GM19238 (cell line): Measurements from ENCODE around the gene GDF10.

Source experiments
- DNase-seq: peaks from one replicate; pipeline ENCODE4 v3.0.0; 2011; ENCODE audit warnings: low spot score; ENCODE audit not compliant: insufficient read length

Gene GDF10, protein sequence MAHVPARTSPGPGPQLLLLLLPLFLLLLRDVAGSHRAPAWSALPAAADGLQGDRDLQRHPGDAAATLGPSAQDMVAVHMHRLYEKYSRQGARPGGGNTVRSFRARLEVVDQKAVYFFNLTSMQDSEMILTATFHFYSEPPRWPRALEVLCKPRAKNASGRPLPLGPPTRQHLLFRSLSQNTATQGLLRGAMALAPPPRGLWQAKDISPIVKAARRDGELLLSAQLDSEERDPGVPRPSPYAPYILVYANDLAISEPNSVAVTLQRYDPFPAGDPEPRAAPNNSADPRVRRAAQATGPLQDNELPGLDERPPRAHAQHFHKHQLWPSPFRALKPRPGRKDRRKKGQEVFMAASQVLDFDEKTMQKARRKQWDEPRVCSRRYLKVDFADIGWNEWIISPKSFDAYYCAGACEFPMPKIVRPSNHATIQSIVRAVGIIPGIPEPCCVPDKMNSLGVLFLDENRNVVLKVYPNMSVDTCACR

GRCh38 chr10:47299611-47300428, at the start of gene GDF10:
TSS of gene GDF10 (plus strand) at chr10:47300197. CDS start at chr10:47300652, 455 bp downstream.
- no peak for DNase-seq

GRCh38 chr10:47252093-47252780, 47.8 kb upstream of the GDF10 start:
- DNase-seq: no peak

DNA sequence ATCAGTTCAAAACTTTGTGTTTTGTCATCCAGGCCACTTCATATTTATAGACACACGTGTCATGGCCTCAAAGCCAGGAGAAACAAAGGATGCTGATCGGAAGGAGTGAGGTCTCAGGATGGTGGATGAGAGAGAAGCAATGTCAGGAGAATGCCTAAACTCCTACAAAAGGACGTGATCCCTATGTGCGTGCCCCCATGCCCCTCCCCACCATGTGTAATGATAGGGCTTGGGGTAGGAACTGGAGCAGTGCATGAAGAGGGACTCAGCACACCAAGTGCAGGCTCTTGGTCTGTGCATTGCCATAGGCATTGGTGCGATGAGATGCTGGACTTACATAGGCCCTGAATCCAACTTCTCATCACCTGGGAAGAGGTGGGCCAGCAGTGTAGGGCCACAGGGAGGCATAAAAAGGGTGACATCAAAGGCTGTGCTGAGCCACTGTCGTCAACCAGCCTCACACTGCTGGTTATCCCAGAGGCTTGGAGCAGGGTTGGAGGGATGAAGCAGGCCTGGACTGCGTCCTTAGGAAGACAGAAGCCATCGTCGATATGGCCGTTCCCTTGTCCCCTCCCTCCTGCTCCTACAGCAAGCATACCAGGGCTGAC, 46.9 kb upstream of the GDF10 start:
- no peak for DNase-seq

- DNase-seq: no peak
These were observed 46.2 kb upstream of the GDF10 start for GRCh38 chr10:47253651-47254375.

DNA sequence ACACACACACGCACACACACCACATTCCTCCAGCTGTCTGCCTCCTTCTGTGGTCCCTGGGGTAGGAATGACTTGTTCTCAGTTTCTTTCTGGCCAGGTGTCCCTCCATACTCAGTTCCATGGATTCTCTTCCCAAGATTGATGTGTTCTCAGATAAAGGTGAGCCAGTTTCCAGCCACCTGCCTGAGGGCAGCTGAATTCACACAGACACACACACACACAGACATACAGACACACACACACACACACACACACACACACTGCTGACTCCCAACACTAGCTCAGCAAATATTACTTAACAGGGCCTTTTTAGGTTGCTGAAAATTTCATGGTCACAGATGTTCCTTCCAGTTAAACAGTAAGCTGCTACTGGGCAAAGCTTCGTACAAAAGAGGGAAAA, 45.4 kb upstream of the GDF10 start:
- DNase-seq: no peak

- no peak for DNase-seq
These were observed 44.8 kb upstream of the GDF10 start for GRCh38 chr10:47255033-47255813.

DNA sequence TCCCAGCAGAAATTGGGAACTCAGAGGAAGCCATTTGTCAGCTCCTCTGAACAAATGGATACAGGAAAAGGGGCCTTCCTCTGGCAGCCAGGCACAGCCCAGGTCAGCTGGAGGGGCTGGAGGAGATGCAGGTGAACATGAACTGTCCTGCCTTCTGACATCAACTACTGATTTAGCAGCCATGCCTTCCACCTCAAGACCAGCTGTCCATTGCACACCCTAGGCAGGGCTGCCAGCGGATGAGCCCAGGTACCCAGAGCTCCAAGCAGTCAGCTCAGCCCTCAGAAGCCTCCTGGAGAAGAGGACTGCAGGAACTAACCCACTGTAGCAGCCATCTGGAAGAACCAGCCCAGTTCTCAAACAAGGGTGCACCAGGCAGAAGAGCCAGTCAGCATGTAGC, 44.1 kb upstream of the GDF10 start:
- no peak for DNase-seq

- DNase-seq: no peak
These were observed 43.2 kb upstream of the GDF10 start for GRCh38 chr10:47256751-47257336.

DNA sequence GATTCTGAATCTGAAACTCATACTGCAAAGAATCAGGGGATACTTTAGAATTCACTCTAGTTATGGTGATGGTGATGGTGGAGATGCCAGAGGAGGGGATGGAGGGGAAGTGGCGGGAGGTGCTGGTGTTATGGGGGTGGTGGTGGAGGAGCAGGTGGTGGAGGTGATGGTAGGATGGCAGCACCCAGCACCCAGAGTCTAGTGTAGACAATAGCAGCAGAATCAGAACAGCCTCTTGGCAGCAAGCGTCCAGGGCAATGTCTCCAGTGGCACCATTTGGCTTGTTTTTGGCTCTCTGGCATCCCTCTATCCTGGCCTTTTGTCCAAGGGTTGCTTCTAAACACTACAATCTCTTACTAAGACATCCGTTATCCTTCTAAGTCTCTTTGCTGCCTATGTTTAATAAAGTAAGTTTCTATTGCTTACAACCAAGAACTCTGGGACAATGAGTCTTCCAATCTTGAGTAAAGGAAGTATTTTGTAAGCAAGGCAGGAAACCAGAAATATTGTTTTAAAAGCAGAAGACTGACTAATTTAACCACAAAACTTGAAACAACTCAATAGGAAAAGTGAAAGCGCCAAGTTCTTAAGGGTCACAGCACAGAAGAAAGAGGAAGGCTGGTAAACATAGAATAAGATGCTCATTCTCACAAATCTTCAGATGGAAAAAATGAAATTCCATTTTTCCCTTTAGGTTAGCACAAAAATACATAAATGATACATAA, 42.4 kb upstream of the GDF10 start:
- no peak for DNase-seq

DNA sequence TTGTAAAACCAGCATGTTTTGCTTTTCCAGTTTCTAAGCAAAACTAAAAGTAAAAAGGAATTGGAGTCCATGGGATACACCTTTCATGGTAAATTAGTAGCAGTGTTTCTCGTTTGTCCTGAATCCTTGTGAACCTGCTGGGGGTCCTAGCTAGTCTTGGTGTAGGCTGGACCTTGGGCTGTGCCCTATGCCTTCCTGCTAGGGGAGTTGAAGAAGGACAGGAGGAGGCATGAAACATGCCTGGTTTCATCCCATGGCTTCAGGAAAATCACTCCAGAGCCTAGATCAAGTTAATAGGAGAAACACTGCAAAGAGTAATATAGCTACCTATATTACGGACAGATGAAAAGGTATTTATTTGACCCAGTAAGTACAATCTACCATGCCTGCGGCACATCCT, 41.1 kb upstream of the GDF10 start:
- DNase-seq: no peak

DNA sequence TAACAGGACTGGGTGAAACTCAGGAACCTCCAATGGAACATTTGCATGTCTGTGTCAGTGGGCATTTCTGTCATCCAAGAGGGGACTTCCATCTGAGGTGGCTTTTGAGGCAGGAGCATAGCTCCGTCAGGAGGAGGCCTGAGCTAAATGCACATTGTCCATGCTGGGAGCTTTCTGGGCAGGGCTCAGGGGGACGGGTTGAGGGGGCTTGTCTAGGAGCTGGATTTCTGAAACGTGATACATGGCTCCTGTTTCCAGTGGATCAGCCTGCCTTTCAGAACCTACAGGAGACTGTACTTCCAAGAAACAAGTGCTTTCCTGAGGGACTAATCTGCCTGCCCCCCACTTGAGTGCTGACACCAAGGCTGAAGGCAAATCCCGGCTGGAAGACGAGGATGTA, 40.5 kb upstream of the GDF10 start:
- DNase-seq: no peak

DNA sequence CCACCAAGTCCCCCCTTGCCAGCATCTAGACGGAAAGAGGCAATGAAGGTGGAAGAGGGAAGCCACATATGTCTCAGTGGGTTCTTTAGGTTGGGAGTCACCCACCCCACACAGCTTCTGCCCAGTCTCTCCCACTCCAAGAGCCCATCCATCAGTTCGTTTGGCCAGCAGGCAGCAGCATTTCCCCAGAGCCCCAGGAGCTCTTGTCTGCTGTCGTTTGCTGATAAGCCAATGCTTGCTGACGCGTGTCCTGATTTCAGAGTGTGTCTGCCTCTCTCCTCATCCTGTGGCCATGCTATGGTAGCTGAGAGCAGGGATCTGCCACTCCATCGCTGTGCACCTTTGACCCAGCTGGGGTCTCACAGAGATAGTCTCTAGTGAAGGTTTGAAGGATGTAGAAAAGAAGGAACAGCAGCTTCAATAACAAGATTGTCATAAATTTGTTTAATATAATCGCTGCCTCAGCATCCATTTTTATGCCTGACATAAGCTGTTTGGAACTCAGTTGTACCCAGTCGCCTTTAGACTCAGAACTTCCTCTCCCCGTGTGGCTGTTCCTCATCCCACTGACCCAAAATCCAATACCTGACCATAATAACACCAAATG, 39.4 kb upstream of the GDF10 start:
- DNase-seq: no peak

GRCh38 chr10:47261121-47261520, 38.9 kb upstream of the GDF10 start:
- DNase-seq: peak; percentile 60

GRCh38 chr10:47261556-47261955, 38.4 kb upstream of the GDF10 start:
- DNase-seq: no peak

GRCh38 chr10:47262606-47263533, 37.1 kb upstream of the GDF10 start:
- no peak for DNase-seq

DNA sequence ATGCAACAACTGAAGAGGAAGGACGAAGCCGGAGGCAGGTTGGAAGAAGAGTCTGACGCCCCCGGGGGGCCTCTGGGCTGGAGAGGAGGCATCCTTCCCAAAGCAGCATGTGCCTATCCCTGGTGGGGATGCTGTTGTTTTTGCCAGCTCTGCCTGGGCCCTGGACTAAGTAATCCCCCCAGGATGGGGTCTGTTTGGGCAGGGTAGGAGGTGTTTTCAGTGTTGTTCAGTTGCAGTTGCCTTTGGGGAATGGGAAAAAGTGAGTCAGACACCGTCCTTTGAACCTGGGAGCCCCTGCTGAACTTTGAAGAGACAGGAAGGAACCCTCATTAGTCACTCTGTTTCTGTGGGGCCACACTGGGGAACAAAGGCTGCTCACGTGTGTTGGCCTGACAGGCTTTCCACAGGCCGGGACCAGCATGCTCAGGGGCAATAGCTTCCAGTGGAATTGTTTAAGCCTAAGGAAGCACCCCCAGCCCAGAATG, 35.2 kb upstream of the GDF10 start:
- DNase-seq: no peak

DNA sequence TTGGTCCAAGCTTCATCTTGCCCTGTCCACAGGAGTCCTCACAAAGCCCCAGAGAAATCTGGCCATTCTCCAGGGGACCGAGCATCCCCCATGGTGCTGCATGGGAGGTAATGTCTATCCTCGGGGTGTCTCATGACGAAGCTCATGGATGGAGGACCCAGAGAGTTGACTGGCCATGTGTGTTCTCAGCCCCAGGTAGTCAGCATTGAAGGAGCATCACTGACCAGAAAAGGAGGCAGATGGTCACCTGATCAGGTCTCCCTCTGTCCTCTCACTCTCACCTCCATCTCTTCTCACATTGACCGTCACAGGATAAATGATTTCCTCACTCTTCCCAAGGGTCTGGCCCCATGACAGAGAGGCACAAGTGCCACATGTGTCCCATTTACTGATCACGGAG, 33.4 kb upstream of the GDF10 start:
- DNase-seq: no peak
